Stomach (tissue), 4 donors: ENCODE results near the gene KLRG1.

Source experiments
- CTCF ChIP-seq, 7 experiments: fragments of 450-650 bp in 4 of 7; fragments of 200-600 bp in 3 of 7; sonication (generic) in 3 of 7; IDR thresholded peaks; one replicate each; pipeline ENCODE4 v1.5.1; 2016 to 2019; ENCODE audit warnings: antibody characterized with exemption in 7 of 7, control low read depth in 2 of 7, mild to moderate bottlenecking in 1 of 7
- EP300 ChIP-seq: sonication (generic); formaldehyde crosslinking; IDR thresholded peaks from one replicate; pipeline ENCODE4 v1.6.1; 2017; ENCODE audit warnings: antibody characterized with exemption
- POLR2A ChIP-seq, 4 donors: fragments of 450-650 bp; IDR thresholded peaks; one replicate each; pipeline ENCODE4 v1.6.1; 2016; ENCODE audit warnings: antibody characterized with exemption in 4 of 4, control low read depth in 2 of 4, mild to moderate bottlenecking in 1 of 4, moderate library complexity in 1 of 4
- POLR2AphosphoS5 ChIP-seq, 3 donors: sonication (generic); formaldehyde crosslinking; IDR thresholded peaks; one replicate each; pipeline ENCODE4 v1.6.1; 2016; ENCODE audit warnings: antibody characterized with exemption in 3 of 3

GRCh38 chr12:8985213-8985754 is 4.1 kb upstream of the KLRG1 start:
- no peak for TF ChIP-seq CTCF (IDR thresholded peaks at IDR 0.05)
- no peak for TF ChIP-seq EP300
- no peak for TF ChIP-seq POLR2AphosphoS5 (IDR thresholded peaks at IDR 0.05)
- TF ChIP-seq POLR2A (IDR thresholded peaks at IDR 0.05), result no peak
